NCI-H345 treated with DMSO at 0.1 percent for 48 hours (cell line): ENCODE measurements around the gene C1orf116.

Experiments
- DNase-seq: peaks from one replicate; lab custom pipeline; 2025; ENCODE audit not compliant: unreplicated experiment; lab: John Stamatoyannopoulos, UW

Gene C1orf116

DNA sequence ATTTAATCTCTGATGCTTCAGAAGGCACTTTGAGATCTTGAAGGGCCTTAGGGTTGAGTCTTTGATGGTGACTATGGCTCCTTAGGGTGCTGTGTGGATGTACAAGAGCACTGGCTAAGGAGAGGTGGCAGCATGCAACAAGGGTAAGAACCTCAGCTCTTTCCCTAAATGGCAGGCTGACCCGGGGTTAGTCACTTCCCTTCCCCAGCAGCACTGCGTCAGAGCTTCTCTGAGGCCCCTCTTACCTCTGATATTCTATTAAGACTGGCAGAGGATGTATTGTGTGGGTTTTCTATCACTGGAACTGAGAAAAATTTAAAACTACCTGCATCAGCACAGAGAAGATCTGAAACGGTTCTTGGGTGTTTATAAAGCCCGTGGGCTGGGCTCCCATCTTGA lies 11.8 kb downstream of the C1orf116 start:
- DNase-seq: no peak

DNA sequence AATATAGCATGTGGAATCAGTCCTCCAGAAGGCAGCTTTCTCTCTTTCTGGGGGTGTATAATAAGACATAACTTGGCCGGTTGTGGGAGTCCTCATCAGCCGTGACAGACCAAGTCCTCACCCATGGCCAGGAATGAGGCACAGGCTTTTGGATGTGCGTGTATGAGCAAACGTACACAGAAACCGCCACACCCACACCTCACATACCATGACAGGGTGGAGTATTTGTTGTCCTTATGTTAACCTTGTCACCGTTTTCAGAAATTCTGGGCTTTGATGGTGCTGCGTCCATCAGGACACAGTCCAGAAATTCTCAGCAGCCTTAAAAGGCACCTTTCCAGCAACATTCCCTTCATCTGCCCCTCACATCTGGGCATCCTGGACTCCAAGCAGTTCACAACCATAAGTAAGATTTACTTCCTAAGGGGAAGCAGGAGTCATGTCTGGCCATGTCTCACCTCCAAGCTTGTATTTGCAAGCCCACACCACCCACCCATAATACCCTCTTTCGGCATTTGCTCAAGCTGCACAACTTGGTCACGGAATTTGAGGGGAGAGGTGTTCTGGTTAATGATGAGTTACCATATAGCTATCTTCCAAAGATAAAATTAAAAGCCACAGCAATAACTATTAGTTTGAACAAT lies 12.4 kb downstream of the C1orf116 start:
- DNase-seq: no peak

DNA sequence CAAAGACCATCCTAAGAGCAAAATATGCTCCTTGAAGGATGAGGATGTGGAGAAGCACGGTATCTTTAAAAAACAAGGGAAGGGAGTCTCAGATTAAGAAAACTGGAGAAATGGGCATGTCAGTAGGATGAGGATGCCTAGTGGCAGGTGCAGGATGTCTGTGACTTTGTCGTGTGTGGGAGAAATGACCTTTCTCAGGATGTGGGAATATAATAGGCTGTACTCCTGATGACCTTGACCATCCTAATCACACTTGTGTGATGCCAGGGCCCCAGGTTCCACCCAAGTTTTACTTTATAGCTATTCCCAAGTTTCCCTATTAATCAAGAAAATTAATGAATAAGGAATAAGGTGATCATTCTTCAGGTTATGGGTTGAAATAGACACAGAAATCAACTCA lies 12.9 kb downstream of the C1orf116 start:
- DNase-seq: no peak

DNA sequence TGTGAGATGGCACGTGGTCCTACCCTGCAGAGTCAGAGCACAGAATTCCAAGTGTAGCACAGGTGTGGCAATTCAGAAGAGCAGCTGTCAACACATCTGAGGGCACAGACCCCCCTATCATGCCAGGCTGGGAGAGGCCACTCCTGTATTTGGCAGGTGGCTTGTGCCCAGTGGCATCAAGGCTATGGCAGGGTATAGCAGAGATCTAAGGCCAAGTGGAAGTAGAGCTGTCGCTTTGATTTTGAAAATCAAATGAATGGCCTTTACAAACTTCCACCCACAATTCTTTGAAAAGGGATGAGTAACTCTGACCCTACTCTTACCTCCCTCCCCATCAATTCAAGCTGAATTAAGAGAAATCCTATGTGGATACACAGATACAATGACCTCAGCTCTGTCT lies 13.4 kb downstream of the C1orf116 start:
- DNase-seq: no peak

DNA sequence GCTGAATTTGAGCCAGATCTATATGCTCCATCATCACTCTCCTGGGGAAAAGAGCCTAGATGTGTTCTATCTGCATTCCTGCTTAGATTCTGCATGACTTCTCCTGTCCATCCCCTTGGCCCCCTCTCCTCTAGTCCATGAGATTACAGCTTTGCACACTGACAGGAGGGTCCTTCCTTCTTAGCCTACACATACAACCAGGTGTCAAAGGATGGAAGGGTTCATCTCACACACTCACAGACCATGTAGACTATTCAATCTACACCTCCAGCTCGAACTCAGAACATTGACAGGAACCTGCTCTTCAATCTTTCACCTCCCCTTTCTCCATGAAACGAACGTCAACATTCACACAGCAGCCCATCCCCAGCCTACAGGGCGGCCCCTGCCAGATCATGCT lies 13.8 kb downstream of the C1orf116 start:
- no peak for DNase-seq

DNA sequence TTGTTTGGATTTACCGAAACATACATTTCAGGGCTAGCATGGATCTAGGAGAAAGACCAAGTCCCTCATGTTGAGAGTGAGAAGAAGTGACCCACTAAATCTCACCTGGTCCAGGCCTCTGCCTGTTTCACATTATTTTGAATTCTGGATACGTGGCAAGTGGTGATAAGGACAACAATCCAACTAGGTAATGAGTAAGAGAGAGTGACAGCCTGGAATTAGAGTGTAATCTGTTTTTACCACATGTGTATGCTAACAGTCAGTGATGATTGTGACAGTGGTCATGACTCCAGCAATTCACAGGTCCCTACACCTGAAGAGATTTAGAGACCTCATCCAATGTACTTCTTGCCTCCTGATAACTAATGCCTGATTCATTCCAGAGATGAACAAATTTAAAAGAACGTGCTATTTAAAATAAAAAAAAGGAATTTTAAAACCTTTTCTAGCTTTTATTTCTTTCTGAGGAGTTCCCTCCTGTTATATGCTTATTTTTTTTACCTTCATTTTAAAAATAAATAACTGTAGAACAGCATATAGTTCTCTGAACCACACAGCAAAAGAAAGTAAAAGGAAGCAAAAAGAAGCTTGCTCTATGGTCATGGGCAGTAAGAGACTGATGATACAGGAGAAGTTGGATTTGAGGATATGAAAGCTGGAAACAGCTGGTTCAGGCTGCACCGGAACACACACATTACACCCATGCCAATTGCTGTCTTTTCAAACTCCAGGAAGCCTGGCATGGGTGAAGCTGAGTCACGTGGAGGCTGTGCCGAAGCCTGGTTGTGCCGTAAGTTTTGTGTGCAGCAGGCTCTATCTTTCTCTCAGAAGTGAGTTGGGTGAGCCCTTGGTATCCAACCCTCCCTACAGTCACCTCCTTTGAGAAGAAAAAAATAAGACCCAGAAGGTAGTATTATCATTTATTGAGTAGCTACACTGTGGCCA lies 14.7 kb downstream of the C1orf116 start:
- DNase-seq: no peak

DNA sequence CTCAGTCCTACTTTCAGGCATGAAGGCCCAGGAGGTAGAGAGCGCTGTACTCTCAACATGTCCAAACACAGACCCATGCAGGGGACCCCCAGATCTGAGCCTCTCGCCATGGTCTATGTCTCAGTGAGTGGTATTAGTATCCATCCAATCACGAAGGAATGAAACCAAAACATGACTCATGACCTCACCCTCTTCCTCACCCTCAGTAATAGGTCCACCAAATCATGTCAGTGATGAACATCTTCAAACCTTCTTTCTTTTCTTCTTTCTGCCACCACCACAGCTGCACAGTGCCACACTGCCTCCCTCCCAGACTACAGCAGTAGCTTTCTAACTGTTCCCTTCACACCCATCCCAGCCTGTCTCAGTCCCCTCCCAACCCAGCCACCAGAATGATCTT lies 16.8 kb downstream of the C1orf116 start:
- no peak for DNase-seq

DNA sequence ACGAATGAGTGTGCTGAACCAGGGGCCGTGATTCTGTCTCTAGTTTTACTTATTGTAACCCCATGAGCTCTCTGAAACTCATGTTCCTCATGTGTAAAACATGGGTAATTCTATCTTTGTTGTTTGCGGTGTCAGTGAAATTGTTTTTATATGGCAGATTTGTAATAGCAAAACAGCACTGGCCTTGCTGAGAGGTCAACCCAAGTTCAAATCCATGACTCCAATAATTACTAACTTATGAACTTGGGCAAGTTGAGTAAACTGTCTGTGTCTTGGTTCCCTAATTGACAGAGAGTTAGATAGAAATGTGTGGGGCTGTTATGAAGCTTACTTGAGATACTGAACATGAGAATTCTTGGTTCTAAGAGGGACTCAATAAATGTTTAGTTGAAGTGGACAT lies 17.8 kb downstream of the C1orf116 start:
- DNase-seq: no peak

DNA sequence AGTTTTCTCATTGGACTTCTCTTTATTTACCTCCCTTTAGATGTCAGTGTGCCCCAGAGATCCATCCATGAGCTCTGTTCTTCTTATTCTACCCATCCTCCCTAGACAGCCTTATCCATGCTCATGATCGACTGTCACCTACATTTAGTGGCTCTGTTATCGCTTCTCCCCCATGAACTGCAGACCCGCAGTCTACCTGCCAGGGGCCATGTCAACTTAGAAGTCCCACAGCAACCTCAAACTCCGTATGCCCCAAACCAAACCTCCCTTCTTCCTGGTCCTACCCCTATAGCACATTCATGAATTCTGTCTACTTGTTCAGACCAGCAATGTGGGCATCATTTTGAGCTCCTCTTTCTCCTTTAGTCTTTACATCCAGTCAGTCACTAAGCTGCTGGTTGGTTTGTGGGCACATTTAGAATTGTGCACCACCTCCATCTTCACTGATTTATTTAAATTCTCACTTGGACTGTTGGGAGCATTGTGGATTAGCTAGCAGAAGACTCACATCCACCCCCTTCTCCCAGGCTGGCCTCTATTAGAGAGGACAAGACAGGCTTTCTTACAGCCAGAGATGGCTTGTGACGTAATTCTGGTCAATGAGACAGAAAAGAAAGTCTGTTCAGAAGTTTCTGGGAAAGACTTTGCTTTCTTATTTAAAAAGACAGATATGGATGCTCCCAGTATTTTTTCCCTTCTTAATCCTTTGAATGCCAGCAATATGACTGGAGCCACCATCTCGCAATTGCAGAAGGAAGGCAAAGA lies 19.1 kb downstream of the C1orf116 start:
- no peak for DNase-seq

DNA sequence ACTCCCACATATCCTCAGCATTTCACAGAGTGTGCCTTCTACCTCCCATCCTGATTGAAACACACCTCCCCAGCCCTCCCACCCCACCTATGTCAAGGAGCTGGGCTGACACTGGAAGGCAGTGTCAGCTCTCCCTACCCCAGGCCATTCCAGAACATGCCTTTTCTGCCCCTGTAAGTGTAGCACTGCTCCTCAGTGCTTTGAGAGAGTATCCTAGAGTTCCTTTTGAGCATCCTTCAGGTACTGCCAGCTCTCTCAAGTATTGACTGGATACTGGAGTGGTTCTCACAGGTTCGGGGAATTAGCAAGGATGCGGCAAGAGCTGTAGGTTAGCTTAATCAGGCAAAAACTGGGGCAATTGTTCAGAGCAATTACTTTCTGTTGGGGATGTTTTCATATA lies 21.8 kb downstream of the C1orf116 start:
- DNase-seq: no peak

DNA sequence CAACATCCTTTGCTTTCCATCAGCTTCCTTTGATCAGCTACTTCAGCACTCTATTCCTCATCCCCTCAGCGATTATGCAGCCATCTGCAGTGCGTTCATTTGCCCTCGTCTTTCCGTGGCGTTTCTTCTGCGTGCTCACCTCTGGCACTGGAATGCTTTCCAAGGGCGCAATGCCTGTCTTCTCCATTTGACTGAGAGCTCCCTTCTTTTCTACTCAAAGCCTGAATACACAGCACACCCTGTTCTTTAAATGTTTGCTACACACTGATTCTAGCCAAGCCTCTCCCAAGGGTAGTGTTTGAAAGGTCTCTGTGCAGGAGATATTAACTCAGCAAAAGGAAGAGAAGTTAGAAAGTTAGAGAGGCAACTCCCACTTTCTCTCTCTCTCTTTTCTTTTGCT lies 22.6 kb downstream of the C1orf116 start:
- no peak for DNase-seq

DNA sequence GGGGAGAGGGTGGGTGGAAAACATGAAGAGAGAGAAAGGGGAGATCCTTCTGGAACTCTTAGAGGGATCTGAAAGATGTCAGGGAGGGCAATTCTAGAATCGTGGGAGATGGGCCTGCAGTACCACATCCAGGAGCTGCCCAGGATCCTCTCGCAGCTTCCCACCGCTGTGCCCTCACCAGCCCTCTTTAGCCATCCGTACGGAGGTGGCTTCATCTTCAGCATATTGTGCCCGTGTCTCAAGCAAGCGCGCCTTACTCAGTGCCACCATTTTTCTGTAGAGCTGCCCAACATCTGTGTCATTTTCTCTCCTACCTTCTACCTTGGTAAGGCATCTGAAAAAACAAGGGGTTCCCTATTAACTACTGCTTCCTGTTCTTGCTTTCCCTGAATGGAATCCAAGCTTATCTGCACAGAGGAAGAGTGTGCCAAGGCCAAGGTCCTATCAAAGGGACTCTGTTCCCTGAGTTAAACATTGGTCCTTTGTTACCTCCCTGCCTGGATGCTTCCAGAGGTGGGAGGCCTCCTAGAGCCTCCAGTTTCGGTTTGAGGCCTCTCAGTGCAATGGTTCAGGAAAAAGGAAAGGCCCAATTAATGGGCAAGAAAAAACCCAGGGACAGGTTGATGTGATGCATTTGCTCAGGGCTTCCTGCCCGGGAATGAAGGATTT lies 23.2 kb downstream of the C1orf116 start:
- no peak for DNase-seq

DNA sequence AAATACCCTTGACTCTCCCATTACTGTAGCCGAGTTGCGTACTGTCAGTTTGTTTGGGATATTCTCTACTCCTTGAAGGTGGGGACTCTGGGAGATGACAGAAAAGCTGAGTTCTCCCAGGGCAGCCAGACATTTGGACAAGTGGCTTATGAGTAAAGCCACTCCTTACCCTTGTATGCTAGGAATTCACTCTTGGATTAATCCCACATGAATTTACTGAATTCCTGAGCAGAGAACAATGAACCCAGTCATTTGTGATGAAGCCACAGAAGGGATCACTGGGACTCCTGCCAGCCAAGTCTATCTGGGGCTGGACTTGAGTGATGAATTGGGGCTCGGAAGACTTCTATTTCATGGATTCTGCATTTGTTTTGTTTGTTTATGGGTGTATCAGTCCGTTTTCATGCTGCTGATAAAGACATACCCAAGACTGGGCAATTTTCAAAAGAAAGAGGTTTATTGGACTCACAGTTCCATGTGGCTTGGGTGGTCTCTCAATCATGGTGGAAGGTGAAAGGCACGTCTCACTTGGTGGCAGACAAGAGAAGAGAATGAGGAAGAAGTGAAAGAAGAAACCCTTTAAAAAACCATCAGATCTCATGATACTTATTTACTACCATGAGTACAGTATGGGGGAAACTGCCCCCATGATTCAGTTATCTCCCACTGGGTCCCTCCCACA lies 25.1 kb downstream of the C1orf116 start:
- DNase-seq: no peak

DNA sequence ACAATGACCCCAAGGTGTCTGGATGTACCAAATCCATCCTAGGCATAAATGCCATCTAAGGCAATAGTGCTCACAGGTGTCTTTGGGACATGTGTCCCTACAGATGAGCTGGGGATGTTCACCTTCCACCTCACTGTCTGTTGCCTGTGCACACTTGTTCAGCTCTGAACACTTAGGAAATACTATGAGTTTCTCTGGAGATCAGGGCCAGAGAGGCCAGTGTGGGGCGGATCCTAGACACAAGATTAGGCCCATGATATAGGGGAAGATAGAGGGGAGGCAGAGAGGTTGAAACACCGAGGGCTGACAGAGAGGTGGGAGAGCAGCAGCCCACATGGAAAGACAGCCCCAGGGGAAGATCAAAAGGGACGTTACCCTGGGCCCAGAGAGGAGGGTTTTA lies 25.6 kb downstream of the C1orf116 start:
- no peak for DNase-seq

DNA sequence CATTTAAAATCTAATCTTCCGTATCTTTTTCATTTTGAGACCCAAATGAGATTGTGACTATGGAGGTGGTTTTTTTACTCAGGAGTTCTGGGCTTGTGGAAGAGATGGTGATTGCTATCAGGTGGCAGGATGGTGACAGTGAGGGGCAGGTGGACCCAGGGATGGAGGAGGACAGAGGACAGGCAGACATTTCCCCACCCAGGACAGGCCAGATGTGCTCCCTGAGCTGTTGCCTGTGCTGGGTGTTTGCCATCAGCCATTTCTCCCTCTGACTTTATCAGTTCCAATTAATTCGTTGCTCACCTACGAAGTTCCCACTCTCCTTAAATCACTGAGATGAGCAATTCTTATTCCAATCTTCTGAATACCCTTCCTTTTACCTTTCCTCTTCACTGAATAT lies 26.5 kb downstream of the C1orf116 start:
- DNase-seq: no peak

DNA sequence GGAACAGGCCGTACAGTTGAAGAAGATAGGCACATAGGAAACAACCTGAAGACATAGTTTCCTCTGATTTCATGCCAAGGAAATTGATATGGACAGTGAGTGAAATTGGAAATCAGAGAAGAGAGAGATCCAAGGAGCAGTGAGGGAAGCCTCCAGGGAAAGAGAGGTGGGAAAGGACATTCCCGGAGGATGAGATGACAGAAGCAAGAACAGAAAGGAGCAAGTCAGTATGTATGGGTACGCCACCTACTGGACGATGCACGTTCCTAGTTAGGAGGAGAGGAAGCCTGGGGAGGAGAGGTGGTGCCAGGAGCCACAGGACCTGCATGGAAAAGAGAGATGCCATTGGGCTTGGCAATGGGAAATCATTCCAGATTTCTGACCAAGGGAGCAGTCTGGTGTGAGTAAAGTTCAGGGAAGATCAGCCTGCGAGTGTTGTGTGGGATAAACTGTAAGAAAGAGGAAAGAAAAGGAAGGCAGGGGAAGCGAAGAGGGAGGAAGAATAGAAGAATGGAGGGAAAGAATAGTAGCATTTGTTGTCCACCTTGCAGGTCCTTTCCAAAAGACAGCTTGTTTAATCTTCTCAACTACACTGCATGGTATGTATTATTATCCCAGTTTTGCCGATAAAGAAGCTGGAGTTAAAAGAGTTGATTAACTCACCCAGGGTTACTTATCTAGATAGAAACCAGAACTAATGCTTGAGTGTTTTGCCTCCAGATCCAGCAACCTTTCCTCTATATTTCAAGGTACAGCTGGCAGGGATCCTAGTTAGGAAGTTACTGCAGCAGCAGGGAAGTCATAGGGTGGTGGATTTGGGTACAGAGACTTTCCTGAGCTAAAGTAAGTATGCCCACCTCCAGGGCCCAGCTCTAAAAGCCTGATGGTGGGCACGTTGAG lies 27.4 kb downstream of the C1orf116 start:
- DNase-seq: peak; percentile 15

DNA sequence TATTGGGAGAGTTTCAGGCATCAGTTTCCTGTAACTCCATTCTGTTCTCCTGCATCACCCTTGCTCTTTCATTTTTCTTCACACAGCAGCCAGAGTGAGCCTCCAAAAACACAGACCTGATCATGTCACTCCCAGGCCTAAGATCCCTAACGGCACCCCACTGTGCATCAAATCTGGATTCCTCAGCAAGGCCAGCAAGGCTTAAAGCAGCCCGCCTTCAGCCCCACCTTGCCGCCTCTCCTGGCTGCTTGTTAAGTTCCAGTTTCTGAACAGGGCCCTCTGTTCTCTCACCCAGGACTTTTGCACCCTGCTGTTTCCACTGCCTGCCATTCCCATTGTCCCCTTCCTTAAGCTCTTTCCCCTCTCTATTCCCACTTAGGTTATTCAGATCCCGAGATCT lies 29.3 kb downstream of the C1orf116 start:
- DNase-seq: no peak

DNA sequence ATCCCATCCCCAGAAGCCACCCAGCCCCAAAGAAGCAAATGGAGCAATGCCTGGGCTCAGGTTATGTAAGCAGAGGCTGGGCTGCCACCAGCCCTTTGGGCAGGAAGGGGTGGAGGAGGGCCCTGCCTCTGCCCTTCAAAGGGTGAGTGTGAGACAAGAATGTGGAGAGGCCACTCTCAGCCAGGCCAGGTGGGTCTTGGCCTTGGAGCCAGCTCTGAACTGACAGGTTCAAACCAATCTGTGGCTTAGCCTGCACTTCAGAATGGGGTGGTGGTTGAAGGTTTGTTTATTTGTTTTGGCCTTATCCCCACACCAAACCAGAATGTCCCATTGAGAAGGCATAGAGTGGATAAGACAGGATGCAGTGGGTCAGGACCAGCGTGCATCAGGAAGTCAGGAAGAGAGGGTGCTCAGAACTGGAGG lies 29.8 kb downstream of the C1orf116 start:
- no peak for DNase-seq

DNA sequence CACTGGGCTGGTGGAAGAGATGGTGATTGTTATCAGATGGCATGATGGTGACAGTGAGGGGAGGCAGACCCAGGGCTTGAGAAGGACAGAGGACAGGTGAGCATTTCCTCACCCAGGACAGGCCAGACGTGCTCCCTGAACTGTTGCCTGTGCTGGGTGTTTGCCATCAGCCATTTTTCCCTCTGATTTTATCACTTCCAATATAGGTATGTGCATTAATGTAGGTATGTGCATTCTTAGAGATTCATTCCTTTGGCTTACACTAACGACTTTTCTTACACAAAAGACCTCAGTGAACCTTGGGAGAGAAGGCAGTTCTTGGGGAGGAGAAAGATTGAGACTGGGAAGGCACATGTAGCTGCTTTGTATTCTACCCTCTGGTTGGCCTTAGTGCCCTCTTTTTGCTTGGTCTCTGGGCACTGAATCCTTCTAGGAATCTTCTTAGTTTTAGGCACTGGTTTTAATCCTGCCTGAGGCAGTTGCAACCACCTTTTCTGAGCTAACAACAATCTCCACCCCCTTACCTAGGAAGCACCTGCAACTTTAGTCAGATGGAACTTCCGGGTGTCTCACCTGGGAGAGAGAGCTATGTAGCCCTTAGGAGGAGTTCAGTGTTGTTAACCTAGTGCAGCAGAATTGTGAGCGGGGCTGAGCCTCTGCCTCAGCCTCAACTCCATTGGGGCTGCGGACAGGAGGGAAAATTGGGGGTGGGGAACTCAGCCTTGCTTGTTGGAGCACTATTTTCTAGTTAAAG lies 30.9 kb downstream of the C1orf116 start:
- no peak for DNase-seq
